Measurements from ENCODE around the gene C9. TPM values are rescaled to one million over a fixed set of nuclear protein-coding genes. Genes with fewer than 3 reads are reported as not detected.

Gene C9
- total RNA-seq, 1 donor from 2014 or later, result not detected

GRCh38 chr5:39267186-39267585, 97.1 kb downstream of the C9 start:
- no peak overlapping the region for H3K27ac Mint-ChIP-seq

GRCh38 chr5:39266442-39266841, 97.9 kb downstream of the C9 start:
- H3K36me3 Mint-ChIP-seq (ENCODE audit: insufficient read depth), result no peaks in the 10 kb centered on the region
- no peaks in the 10 kb centered on the region for H3K27me3 Mint-ChIP-seq
- no peak overlapping the region for H3K4me3 Mint-ChIP-seq (ENCODE audit: low read depth)
- DNase-seq (ENCODE audit: low spot score, unreplicated experiment), result no peak
- TF ChIP-seq CTCF (IDR thresholded peaks at IDR 0.05; ENCODE audit: unreplicated experiment), result no peak
- no peaks in the 10 kb centered on the region for H3K9me3 Mint-ChIP-seq (ENCODE audit: low read depth)
- no peak overlapping the region for H3K27ac Mint-ChIP-seq
- no peaks in the 10 kb centered on the region for H3K4me1 Mint-ChIP-seq (ENCODE audit: low read depth)

More at GRCh38 chr5:39267186-39267585, 97.1 kb downstream of the C9 start:
- Mint-ChIP-seq H3K9me3 (ENCODE audit: low read depth) (no peaks in the 10 kb centered on the region), H3K4me3 (ENCODE audit: low read depth) (no peak overlapping the region), H3K27me3 (no peaks in the 10 kb centered on the region), H3K36me3 (ENCODE audit: insufficient read depth) (no peaks in the 10 kb centered on the region), H3K4me1 (ENCODE audit: low read depth) (no peaks in the 10 kb centered on the region)
- no peak for DNase-seq (ENCODE audit: low spot score, unreplicated experiment)
- TF ChIP-seq CTCF (IDR thresholded peaks at IDR 0.05; ENCODE audit: unreplicated experiment), result no peak

DNA sequence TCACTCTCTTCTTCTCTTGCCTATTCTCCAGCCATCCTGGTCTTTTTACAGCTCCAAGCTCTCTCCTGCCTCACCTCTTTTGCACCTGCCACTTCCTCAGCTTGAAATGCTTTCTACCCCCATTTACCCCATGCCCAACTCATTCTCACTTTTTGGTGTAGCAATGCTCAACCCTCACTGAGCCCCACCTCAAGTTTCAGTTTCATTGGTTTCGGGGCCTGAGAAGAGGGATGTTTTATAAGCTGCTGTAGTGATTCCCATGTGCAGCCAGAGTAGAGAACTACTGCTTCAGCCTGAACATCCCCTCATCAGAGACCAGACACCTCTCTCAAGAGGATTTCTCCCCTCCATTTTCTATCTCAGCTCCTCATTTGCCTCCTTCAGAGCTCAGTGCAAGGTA, 99.8 kb downstream of the C9 start:
- H3K27ac Mint-ChIP-seq, result no peak overlapping the region
- no peaks in the 10 kb centered on the region for H3K4me1 Mint-ChIP-seq (ENCODE audit: low read depth)
- H3K9me3 Mint-ChIP-seq (ENCODE audit: low read depth), result no peaks in the 10 kb centered on the region
- no peaks in the 10 kb centered on the region for H3K36me3 Mint-ChIP-seq (ENCODE audit: insufficient read depth)
- no peaks in the 10 kb centered on the region for H3K27me3 Mint-ChIP-seq
- no peak overlapping the region for H3K4me3 Mint-ChIP-seq (ENCODE audit: low read depth)
- TF ChIP-seq CTCF (IDR thresholded peaks at IDR 0.05; ENCODE audit: unreplicated experiment), result no peak
- DNase-seq (ENCODE audit: low spot score, unreplicated experiment), result no peak

DNA sequence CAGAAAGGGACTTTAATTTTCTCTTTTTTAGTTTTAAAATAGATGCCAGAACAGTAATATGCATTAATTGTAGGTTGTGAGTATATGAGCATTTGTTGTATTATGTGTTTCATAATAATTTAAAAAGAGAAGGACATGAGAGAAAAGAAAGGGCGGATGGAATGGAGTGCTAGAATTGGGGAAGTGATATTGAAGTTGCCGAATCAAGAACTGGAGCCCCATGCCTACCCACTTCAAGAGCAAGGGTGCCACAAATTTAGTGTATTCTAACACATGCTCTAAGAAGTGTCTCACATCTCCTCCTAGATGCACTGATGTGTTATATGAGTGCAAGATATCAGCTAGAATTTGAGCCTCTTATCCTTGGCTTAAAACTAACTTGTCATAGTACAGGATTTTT, 101.3 kb downstream of the C9 start:
- Mint-ChIP-seq H3K9me3 (ENCODE audit: low read depth) (no peaks in the 10 kb centered on the region), H3K4me1 (ENCODE audit: low read depth) (peaks cover 1% of the 10 kb centered on the region), H3K27ac (no peak overlapping the region), H3K4me3 (ENCODE audit: low read depth) (no peak overlapping the region), H3K27me3 (no peaks in the 10 kb centered on the region), H3K36me3 (ENCODE audit: insufficient read depth) (no peaks in the 10 kb centered on the region)
- no peak for DNase-seq (ENCODE audit: low spot score, unreplicated experiment)
- TF ChIP-seq CTCF (IDR thresholded peaks at IDR 0.05; ENCODE audit: unreplicated experiment), result no peak

GRCh38 chr5:39260095-39260494, 104.2 kb downstream of the C9 start:
- Mint-ChIP-seq H3K27me3 (no peaks in the 10 kb centered on the region), H3K36me3 (ENCODE audit: insufficient read depth) (no peaks in the 10 kb centered on the region), H3K4me1 (ENCODE audit: low read depth) (peaks cover 4% of the 10 kb centered on the region), H3K27ac (no peak overlapping the region), H3K9me3 (ENCODE audit: low read depth) (no peaks in the 10 kb centered on the region), H3K4me3 (ENCODE audit: low read depth) (no peak overlapping the region)
- TF ChIP-seq CTCF (IDR thresholded peaks at IDR 0.05; ENCODE audit: unreplicated experiment), result no peak
- no peak for DNase-seq (ENCODE audit: low spot score, unreplicated experiment)

All from progenitor cell of endocrine pancreas (in vitro differentiated cells).